ENCODE results near the gene PRRC2C.

The PRRC2C gene

DNA sequence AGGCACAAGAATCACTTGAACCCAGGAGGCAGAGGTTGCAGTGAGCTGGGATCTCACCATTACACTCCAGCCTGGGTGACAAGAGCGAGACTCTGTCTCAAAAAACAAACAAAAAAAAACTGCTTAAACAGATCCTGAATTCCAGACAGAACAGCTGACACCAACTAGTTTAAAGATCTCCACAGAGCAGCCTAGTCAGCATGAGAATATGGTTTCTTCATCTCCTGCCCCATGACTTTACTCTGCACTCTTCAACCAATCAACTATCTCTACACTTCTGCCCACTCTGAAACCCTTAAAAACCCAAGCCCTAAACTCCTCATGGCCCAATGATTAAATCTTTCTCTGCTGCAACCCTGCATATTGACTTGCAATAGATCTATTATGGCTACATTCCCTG, 7.5 kb upstream of the PRRC2C start:
- no peaks in the 10 kb centered on the region for H3K4me1 ChIP-seq
- no peaks in the 10 kb centered on the region for H3K9me3 ChIP-seq
- H3K36me3 ChIP-seq, result no peaks in the 10 kb centered on the region
- no peaks in the 10 kb centered on the region; the same call in 1 of the 2 replicates for H3K27me3 ChIP-seq
- TF ChIP-seq, protein P1, sequence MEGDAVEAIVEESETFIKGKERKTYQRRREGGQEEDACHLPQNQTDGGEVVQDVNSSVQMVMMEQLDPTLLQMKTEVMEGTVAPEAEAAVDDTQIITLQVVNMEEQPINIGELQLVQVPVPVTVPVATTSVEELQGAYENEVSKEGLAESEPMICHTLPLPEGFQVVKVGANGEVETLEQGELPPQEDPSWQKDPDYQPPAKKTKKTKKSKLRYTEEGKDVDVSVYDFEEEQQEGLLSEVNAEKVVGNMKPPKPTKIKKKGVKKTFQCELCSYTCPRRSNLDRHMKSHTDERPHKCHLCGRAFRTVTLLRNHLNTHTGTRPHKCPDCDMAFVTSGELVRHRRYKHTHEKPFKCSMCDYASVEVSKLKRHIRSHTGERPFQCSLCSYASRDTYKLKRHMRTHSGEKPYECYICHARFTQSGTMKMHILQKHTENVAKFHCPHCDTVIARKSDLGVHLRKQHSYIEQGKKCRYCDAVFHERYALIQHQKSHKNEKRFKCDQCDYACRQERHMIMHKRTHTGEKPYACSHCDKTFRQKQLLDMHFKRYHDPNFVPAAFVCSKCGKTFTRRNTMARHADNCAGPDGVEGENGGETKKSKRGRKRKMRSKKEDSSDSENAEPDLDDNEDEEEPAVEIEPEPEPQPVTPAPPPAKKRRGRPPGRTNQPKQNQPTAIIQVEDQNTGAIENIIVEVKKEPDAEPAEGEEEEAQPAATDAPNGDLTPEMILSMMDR (IDR thresholded peaks at IDR 0.05; ENCODE audit: low read depth, low read length), result no peak
- no peak for DNase-seq
- H3K4me3 ChIP-seq (ENCODE audit: low read depth, low read length), result no peak overlapping the region

DNA sequence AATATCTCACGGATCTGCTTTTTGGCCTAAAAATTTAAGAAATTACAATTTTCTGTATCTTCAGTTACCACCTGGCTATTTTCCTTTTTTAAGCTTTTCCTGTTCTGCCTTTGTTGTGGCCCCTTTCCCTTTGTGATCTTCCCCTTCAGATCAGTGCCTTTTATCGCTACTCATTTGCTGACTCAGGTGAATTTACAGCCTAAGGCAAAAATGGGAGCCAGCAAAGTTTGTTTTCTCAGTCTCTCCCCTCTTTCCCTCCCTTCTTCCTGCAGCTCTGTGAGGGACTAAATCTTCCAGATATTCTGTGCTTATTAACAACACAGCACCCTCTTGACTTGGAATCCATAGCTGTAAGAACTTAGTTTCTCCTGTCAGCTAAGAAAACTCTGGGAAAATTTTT, 5.3 kb upstream of the PRRC2C start:
- H3K4me3 ChIP-seq (ENCODE audit: low read depth, low read length), result no peak overlapping the region
- H3K4me1 ChIP-seq, result no peaks in the 10 kb centered on the region
- no peaks in the 10 kb centered on the region; the same call in 1 of the 2 replicates for H3K27me3 ChIP-seq
- H3K36me3 ChIP-seq, result no peaks in the 10 kb centered on the region
- no peaks in the 10 kb centered on the region for H3K9me3 ChIP-seq
- no peak for DNase-seq
- TF ChIP-seq, protein P1 (IDR thresholded peaks at IDR 0.05; ENCODE audit: low read depth, low read length), result no peak

DNA sequence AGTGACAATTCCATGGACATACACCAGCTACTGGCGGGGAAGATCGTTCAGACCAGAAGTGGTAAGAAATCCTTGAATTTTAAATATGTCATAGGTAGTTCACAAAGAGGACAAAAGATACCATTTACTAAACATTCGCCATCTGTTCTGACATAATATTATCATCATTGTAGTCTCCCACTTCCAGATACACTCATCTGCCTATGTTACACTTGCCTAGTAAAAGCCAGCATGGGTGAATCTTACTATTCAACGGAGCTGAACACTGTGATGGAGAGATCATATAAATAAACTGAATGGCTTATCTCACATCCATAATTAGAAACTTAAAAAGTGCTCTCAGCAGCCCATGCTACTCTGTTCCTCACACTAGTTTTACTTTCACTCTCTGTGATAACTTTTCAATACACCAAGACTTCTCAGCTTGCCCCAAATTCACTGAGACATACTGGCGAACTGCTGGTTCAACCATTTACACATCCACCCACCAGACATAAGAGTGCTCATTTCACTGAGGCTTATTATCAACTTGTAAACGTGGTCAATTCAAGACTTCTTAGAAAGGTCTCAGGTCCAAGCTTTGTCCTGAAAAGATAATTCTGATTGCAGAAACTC, 463 bp upstream of the PRRC2C start:
- DNase-seq, result no peak
- Histone ChIP-seq H3K4me1 (no peaks in the 10 kb centered on the region), H3K4me3 (ENCODE audit: low read depth, low read length) (peak overlapping the region; percentile 98), H3K9me3 (no peaks in the 10 kb centered on the region), H3K36me3 (peaks cover 3% of the 10 kb centered on the region), H3K27me3 (no peaks in the 10 kb centered on the region)
- TF ChIP-seq, protein P1 (IDR thresholded peaks at IDR 0.05; ENCODE audit: low read depth, low read length), result no peak

DNA sequence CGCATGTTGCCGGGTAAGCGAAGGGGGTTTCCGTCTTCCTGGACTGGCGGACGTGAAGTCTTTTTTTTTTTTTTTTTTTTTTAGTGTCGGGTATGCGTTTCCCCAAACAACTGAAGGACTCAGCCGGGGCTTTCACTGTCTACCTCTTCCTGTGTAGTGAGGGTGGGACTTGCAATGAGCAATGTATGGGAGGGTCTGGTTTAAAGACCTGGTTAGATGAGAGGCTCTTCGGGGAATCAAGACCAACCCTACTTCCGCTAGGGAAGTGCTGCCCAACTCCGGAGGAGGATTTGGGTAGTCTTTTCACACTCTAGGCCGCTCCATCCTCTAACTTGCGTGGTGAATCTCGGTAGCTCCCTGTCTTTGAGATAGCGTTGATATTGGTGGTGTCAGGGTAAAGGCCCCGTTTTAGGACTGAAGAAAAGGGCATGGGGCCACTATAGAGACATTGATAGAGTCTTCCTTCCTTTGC, 754 bp downstream of the PRRC2C start:
- Histone ChIP-seq H3K36me3 (peaks cover 11% of the 10 kb centered on the region), H3K9me3 (no peaks in the 10 kb centered on the region), H3K4me3 (ENCODE audit: low read depth, low read length) (peak overlapping the region; percentile 98), H3K27me3 (no peaks in the 10 kb centered on the region), H3K4me1 (no peaks in the 10 kb centered on the region)
- DNase-seq, result no peak
- TF ChIP-seq, protein P1 (IDR thresholded peaks at IDR 0.05; ENCODE audit: low read depth, low read length), result no peak

DNA sequence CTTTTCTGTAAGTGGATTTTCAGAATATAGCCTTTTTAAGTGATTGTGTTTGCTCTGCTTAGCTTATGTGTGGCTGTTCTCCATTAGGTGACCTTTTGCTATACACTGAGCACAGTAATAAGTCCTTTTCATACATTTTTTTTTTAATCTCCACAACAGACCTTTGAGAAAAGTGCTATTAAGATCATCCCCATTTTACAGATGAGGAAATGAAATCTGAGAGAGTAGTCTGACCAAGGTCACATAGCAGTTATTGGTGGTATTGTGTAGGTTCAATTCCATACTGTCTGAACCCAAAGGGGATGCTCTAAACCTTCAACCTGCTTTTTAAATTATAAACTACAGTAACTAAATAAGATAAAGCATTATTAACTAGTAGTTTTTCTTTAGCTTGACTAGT, 1.7 kb downstream of the PRRC2C start:
- no peaks in the 10 kb centered on the region for H3K9me3 ChIP-seq
- DNase-seq, result no peak
- TF ChIP-seq, protein P1 (IDR thresholded peaks at IDR 0.05; ENCODE audit: low read depth, low read length), result no peak
- H3K27me3 ChIP-seq, result no peaks in the 10 kb centered on the region
- H3K4me1 ChIP-seq, result no peaks in the 10 kb centered on the region
- peak overlapping the region; percentile 98 for H3K4me3 ChIP-seq (ENCODE audit: low read depth, low read length)
- H3K36me3 ChIP-seq, result peaks cover 15% of the 10 kb centered on the region

DNA sequence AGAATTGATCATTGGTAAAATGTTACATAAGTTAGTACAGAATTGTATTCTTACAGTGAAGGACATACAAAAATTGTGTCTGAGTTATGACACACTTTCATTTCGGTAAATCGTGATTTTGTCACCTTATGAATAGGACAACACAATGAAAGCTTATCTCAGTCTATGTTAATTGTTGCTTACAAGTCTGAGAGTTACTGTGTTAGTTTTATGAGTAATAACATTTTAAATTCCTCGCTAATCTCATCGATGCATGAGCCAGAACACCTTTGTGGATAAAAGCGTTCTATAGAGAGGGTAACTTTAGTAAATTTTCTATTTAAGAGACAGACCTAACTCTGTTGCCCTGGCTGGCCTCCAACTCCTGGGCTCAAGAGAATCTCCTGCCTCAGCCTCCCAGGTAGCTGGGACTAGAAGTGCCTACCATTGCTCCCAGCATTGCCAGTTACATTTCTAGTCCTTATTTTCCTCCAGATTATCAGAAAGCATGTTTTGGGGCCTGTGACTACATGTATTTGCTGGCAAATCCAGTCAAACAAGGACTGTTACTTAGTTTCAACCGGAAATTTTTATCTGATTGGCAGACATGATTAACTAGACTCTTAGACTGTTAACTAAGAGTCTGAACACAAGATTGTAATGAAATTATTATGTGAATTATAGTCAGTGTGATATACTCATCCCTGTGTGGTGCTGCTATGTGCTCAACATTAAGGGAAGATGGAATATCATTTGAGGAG, 3.0 kb downstream of the PRRC2C start:
- peaks cover 15% of the 10 kb centered on the region for H3K36me3 ChIP-seq
- TF ChIP-seq, protein P1 (IDR thresholded peaks at IDR 0.05; ENCODE audit: low read depth, low read length), result no peak
- H3K4me3 ChIP-seq (ENCODE audit: low read depth, low read length), result no peak overlapping the region
- no peaks in the 10 kb centered on the region for H3K9me3 ChIP-seq
- DNase-seq, result no peak
- H3K4me1 ChIP-seq, result no peaks in the 10 kb centered on the region
- no peaks in the 10 kb centered on the region for H3K27me3 ChIP-seq

All from BE2C (cell line).